Endometrium (tissue), 2 donors: Measurements from ENCODE around the gene GET4.
"Not testable (repeated sequence)": the region's sequence is repeated elsewhere in the genome, so short reads cannot be mapped to it uniquely, and the experiment has no call there.

Experiments used
- FAIRE-seq: peaks from 2 replicates; lab custom pipeline; 2012; peaks lifted over from hg19 to GRCh38; lab: Jason Lieb, UNC
- donor health status: control.
- donor health status: control.

Gene GET4

DNA sequence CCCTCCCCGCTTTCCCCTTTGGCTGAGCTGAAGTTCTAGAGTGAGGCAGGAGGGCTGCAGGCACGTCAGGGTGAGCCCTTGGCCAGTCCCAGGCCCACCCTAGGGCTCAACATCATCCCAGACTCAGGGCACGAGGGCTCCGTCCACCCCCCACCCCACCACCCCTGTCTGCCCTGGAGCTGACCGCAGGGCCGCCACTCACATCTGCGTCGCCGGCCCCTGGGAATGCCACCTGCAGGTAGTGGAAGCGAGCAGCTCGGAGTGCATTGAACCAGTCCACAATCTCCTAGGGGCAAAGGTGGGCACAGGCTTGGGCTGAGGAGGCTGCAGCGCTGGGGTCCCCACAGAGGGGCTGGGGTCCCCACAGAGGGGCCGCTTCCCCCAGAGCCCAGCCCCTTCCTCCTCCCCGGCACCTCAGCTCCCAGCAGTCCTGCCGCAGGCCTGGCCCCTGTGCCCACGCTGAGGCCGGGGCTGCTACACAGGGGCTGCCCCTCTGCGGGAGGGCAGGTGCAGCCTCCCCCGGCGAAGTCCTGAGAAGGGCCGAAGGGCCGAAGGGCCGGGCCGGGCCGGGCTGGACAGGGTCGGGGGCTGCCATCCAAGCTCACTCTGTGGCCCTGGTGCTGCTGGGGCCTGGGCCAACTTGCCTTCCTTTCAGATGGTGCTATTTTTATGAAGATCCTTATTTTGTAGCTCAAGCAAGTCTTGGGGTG, 24.1 kb downstream of the GET4 start:
- FAIRE-seq = no peak

DNA sequence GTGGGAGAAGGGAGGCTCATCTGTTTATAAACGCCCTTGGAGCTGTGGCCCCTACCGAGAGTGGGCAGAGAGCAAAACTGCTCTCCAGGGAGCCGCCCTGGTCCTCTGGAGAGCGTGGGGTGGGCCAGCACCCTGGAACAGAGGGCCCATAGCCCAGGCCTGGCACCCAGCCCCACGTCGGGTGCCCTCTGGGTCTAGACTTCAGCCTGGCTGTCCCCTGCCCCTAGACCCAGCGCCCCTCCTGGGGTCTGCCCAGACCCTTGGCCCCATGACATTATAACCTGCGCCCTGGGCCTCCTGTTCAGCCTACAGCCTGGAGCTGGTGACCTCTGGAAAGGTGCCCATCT, 24.7 kb downstream of the GET4 start:
- FAIRE-seq = no peak

DNA sequence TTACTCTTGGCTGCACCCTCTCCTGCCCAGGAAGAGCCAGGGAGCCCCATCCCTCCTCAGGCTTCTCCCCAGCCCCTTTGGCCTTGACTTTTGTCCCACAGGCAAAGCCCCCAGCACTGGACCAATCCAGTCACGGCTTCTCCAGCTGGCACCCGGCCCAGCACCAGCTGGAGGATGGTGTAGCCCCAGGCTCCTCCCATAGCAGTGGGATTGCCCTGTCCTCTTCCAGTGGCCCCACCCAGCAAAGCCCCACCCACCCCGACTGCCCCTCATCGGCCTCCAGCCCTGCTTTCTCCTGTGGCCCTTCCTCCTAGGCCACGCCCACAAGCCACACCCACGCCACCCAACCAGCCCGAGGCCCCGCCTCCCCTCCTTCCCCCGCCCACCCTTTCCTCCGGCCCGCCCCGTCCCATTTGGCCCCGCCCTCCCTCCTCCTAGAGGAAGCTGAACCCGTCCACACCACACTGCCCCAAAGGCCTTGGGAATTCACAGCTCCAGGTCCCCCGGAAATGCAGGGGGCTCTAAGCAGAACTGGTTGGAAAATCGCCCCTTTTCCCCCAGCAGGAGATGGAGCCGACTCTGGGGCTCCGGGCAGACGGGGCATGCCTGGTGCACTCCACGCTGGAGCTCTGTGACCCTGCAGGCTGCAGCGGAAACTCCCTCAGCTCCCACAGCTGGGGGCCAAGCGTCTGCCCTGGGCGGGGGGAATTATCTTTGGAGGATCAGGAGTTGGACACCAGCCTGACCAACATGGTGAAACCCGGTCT, 25.2 kb downstream of the GET4 start:
- FAIRE-seq = no peak

DNA sequence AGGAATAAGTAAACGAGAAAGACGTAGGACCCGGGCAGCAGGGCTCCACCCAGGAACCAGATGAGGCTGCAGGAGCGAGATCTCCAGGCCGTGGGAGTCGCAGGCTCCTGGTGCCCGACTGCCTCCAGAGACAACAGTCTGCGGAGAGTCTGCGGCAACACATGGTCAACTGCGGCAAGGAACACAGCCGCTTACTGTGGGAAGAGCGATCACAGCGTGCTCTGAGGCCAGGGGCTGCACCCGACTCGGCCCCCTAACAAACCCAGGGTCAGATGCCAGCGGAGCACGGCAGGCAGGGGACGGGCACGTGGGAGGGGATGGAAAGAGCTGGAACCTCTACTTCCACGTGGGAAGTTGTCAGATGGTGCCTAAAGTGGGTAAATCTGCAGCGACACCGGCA, 26.6 kb downstream of the GET4 start:
- FAIRE-seq = no peak

DNA sequence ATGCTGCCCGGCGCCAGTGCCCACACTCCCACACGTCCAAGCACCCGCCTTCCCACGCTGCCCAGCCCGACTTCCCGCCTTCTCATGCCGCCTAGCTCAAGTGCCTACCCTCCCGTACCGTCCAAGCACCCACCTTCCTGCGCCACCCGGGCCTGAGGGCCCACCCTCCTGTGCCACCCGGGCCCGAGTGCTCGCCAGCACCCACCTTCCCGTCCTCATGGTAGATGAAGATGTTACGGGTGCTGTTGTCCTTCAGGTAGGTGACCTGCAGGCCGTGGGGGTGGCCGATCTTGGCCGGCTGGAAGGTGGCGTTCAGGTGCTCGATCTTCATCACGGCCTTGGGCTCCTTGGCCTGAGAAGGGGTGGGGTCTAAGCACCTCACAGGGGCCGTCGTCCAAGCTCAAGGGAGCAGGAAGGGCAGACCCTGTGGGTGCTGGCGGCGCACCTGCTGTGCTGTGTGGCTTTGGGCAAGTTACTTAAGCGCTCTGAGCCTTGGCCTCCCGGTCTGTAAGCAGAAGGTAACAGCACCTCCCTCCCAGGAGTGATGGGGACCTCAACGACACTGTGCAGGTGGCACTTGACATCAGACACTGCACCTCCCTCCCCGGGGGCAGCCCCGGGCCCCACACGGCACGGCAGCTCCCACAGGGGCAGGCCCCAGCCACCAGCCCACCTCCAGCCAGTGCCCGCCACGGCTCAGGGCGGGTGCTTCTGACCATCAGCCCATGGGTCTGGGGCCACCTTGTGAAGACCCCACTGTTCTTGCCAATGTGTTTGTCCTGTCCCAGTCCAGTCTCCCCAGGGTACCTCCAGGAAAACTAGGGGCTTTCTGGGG, 27.8 kb downstream of the GET4 start:
- no peak for FAIRE-seq

DNA sequence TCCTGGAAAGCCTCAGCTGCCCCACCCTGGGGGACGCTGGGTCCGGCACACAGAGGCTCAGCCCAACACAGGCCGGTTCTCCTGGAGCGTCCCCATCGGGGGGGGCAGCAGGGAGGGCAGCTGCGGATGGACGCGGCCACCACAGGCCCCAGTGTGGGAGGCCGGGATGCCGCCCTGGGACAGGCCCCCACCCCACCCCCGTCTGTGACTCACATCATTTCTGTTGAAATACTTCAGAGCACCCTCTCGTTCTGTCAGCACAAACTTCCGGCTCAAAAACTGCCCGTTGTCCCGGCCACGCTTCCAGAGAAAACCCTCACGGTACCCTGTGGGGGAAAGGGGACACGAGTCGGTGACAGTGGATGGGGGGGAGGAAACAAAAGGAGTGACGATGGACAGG, 28.5 kb downstream of the GET4 start:
- FAIRE-seq = no peak

DNA sequence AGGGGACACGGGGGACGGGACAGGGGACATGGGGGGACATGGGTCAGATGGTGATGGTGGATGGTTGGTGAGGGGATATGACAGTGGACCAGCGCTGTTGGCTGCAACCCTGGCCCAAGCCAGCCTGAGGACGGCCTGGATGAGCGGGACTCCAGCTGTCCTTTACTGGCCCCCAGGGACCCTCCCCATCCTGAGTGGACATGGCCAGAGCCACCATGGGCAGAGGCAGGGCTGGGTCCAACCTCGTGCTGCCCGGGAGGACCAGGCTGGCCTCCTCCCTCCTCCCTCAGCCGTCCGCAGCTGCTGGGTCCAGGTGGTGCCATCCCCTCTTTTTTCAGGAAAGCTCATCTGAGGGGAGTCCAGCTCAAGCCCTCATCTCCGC, 30.4 kb downstream of the GET4 start:
- FAIRE-seq = no peak

DNA sequence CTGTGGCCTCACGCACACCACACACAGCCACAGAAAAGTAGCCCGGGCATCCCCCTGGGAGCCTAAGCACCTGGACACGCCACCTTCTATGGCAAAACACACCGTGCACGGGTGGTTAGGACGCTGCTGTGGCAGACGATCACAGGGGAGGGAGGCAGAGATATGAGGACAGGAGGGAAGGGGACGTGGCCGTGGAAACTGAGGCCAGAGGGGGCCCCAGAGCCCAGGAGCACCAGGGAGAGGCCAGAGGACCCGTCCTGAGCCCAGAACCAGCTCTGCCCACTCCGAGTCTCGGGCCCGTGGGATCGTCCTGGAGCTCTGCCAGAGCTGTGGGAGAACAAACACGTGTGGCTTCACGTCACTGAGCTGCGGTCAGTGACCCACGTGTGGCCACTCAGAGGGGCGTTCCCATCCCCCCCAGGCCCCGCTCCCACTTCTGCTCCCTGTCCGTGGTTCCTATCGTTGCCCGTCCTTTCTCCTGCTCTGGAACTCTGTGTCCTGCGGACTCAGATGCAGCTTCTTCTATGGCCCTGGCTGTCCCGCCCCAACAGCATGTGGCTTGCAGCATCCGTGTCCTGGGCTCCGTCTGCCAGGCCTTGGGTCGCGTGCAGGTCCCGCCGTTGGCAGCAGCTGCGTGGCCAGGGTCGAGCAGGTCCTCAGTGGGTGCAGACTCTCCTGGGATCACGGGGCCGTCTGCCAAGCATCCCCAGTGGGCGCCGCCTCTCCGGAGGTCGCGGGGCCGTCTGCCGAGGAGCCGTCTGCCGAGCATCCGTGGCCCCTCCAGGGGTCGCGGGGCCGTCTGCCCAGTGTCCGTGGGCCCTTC, 31.0 kb downstream of the GET4 start:
- no peak for FAIRE-seq

DNA sequence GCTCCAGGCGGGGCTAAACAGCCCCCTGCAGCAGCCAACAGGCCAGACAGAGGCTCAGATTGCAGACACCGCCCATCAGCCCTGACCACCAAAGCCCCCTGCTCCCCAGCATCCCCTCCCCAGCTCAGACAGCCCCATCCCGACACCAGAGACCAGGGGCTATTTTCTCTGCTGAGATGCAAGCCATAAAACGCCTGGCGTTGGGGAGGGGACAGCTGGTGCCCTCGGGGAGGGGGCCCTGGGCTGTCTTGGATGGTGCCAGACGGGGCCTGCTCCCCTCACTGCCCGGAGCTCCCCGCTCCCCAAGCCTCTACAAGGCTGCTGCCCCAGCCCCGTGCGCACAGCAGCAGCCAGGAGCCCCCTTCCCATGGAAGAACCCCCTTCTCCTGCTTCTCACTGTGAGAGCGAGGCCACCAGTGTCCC, 31.8 kb downstream of the GET4 start:
- FAIRE-seq = no peak

DNA sequence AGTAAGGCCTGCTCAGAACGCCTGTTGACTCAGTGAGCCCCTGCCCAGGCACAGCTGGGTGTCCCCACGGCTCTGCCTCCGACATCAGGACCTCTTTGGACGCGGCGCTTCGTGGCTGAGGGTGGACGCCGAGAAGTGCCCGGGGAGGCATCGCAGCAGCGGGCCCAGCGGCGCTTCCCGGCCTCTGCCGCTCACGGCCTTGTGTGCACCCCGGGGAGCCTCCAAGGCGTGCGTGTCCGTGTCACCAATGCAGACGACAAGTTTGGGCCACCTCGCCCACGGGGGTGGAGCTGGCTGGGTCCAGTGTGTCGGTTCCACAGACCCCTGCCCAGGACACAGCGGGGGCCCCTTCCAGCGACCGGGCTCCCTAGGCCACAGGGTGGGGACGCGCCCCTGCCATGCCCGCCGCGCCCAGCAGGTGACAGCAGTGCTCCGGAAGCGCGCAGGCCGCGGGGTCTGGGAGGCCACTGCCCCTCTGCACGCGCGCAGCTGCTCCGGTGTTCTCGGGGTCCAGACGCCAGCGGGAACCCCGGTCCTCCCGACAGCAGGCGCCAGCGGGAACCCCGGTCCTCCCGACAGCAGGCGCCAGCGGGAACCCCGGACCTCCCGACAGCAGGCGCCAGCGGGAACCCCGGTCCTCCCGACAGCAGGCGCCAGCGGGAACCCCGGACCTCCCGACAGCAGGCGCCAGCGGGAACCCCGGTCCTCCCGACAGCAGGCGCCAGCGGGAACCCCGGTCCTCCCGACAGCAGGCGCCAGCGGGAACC, 32.4 kb downstream of the GET4 start:
- FAIRE-seq = not testable (repeated sequence)

DNA sequence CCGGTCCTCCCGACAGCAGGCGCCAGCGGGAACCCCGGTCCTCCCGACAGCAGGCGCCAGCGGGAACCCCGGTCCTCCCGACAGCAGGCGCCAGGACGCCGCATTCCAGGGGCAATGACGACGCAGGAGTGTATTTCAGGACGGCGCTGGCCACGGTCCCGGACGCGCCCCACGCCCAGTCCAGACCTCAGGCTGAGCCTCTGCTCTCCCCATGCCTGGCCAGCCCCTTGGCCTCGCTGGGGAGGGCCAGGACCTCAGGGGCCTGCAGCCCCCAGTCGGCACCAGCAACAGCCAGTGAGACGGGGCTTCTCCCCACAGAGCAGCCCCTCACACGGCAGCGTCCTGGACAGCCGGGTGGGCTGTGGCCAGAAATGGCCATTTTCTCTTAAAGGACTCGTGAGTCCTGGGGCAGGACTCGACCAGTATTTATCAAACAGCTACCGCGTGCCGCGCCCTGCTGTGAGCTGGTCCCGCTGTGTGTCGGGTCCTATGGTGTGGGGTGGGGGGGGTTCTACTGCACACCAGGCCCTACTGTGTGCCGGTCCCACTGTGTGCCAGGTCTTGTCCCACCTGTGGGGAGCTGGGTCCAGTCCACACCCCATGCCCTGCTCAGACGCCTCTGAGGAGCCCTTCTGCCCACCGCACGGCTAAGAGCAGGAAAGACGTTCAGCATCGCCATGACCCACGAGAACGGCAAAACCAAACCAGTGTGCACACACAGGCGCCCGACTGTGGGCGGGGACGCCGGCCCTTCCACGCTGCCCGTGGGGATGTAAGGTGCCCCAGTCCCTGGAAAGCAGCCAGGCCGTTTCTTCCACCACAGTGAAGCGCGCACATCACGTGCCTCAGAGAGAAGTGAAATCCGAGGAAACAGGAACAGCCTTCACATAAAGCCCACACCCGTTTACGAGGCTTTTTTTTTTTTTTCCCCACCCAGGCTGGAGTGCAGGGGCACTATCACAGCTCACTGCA, 33.3 kb downstream of the GET4 start:
- FAIRE-seq = no peak

DNA sequence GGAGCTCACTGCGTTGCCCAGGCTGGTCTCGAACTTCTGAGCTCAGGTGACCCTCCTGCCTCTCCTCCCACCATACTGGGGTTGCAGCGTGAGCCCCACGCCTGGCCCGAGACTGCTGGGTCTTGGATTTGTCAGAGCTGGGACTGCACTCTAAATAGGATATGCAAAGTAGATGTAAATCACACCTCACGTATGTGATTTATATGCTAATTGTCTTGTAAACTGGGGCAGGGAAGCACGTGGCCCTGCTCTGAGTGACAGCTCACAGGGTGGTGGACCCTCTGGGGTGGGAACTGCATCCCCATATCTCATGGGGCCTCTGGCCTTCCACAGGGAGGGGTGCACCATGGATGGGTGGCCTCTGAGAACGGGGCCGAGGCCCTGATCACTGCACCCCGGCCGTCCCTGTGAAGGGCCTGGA, 34.1 kb downstream of the GET4 start:
- no peak for FAIRE-seq

DNA sequence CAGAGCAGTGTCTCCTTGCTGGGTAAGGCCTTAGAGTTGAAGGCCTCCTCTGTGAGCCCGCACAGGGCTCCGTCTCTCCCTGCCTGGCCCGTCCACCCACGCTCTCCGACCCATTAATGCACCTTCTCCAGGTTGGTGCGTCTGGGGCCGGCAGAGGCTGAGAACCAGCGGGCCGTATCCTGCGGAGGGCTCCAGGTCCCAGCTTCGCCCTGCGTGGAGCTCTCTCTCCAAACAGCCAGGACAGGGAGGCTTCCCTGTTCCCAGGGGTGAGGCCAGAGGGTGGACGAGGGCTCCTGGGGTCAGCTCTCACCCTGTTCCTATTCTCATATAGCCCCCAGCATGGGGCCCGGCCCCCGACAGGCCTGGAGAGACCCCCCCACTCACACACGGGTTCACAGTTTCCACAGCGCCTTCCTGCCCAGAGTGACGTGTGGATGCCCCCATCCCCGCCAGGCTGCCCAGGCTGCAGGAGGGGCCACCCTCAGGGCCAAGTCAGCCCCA, 34.6 kb downstream of the GET4 start:
- no peak for FAIRE-seq

DNA sequence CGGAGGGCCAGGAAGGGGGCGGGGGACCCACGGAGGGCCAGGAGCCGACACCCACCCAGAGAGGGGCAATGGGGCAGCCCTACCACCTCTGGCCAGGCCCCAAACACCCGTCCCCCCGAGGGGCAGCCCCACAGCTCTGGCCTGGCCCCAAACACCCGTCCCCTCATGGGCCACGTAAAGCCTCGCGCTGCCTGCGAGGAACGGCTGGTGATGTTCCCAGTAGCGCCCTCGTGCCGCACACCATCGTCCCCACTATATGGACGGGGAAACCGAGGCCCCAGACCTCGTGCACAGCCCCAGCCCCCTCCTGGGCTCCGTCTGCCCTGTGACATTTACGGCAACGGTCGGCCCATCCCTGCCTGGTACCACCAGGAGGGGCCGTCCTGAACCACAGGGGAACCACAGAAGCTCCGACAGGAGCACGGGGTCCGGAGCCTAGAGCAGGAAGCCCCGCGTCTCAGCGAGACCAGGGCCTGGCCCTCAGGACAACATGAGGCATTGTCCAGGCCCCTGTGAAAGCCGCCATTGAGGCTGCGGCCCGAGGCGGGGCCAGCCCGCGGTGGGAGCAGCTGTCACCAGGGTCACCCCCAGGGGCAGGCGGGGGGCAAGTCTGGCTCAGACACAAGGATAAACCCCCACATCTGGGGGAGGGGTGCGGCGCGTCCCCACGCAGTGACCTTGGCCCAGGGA, 35.6 kb downstream of the GET4 start:
- no peak for FAIRE-seq

DNA sequence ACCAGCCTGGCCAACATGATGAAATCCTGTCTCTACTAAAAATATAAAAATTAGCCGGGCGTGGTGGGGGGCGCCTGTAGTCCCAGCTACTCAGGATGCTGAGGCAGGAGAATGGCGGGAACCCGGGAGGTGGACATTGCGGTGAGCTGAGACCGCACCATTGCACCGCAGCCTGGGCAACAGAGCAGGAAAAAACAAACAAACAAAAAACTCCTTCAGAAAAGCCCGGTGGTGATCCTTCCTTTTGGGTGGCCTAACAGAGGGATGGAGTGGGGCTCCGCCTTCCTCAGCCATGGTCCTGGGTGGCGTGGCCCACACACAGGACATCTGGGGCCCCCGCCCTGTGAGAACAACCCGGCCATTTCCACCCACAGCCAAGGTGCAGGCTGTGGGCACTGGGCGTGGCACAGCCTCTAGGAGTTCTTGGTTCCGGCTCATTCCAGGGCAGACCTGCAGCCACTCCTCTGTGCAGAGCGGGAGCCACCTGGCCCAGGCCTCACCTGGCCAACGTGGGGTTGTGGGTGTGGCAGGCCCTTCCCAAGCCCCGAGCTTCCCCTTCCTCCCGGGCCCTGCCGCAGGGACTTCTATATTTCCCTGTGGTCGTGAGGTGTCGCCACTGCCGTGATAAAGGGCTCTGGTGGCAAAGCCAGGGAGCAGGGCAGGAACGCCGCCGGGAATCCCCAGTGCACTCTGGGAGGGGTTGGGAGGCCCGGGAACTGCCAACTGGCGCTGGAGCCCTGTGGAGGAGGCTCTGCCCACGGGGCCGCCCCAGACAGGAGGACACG, 37.6 kb downstream of the GET4 start:
- FAIRE-seq = no peak

DNA sequence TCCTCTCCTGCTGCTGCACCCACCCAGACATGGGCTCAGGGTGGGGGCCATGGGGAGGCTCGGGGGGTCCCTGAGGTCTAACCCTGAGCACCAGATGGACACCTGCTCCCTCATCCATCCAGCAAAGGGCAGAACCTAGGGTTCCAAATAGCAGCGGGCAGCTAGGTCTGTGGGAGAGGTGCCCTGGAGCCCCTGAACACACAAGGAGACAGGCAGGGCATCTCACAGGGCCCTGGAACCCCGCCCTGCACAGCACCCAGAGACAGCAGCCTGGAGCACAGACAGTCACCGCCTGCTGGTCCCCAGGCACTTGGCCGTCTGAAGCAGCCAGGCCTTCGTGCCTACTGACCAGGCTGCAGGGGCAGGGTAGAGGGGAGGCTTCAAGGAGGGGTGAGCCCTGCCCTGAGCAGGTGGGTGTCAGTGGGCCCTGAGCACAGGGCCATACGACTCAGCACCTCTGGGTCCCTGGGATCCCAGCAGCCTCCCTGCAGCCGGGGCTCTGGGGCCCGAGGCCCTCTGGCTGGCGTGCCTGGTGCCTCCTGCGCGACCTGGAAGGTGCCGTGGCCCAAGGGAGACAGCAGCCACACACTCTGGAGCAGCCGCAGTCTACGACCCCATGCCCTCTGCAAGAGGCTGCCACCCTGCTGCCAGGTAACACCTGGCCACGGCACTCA, 38.3 kb downstream of the GET4 start:
- no peak for FAIRE-seq

DNA sequence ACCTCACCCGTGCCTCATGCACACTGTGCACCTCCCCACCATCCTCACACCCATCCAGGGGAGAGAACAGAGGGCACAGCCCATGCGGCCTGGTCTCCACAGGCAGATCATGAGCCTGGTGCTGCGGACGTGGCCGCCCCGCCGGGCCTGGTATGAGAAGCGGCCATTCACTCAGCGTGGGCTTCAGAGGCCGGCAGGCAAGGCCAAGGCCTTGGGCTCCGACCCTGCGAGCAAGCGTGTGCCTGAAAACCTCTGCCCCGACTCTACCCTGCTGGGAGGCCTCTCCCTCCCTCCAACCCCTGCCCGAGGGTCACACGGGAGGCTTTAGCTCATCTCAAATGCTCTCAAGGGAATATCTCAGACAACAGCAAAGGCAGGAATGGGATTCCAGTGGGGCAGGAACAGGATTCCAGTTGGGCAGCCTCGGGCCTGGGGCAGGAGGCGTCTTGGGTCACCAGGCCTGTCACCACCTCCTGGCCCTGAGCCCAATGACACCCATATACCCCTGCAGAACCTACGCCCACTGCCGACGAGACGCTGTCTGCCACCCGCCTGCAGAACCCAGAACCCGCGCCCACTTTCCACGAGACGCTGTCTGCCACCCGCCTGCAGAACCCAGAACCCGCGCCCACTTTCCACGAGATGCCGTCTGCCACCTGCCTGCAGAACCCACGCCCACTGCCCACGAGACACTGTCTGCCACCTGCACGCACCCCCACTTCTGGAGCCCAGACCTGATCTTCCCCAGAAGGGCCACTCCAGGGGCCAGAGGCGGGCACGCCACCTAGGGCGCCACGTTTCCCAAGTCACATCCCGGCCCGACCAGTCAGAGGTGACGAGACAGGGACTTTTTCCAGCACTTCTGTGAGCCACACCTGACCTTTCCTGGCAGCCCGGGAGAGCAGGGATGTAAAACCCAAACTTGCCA, 39.2 kb downstream of the GET4 start:
- FAIRE-seq = no peak
